Measurements from ENCODE around the gene P2RX6.
"Not testable (repeated sequence)": the region's sequence is repeated elsewhere in the genome, so short reads cannot be mapped to it uniquely, and the experiment has no call there.

Gene P2RX6

DNA sequence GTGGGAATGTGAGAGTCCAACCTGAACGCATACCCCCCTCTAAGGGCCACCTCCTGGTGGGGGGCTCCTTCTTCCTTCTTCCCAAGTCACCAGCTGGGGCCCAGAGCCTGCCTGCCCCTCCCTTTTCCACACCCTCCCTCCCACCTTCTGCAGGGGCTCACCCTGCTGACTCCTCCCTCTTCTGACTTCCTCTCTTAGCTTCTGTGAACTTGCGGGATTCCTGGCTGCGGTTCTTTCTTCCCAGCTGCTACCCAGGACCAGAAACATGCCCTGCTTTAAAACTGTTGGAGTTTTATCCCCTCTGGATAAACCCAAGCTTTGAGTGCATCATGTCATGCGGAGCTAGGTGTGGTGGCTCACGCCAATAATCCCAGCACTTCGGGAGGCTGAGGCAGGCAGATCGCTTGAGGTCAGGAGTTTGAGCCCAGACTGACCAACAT lies 40.9 kb downstream of the P2RX6 start:
- no peak for DNase-seq

DNA sequence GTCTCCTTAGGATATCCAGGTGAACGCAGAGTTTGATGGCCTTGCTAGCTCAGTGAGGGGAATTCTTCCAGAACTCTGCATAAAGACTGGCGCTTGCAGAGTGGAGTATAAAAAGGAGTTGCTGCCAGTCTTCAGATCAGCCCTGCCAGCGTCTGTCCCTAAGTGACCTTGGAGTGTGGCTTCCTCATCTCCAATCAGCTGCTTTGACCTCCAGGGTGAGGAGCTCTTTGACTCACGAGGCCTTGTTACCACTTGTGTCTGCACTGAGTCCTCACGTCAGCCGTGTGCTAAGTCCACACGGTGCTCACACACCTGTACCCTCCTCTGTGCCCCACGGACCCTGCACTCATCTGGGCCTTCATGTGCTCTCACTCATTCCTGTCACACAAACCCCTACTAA lies 45.4 kb downstream of the P2RX6 start:
- not testable (repeated sequence) for DNase-seq

DNA sequence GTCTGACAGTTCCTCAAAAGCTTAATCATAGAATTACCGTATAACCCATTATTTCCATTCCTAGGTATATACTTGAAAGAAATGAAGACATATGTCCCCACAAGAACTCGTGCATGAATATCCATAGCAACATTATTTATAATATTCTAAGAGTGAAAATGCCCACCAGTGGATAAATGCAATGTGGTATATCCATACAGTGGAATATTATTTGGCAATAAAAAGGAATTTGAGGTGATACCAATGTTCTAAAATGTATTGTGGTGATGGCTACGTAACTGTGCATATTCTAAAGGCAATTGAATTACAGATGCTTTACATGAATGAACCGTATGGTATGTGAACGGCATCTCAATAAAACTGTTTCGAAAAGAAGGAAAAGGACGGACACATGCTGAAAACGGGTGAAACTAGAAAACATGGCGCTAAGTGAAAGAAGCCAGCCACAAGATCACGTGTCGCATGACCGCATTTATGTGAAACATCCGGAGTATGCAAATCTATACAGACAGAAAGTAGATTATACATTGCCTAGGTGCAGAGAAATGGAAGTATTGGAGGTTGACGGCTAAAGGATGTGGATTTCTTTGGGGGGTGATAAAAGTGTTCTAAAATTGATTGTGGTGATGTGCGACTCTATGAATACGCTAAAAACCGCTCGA lies 46.8 kb downstream of the P2RX6 start:
- not testable (repeated sequence) for DNase-seq

DNA sequence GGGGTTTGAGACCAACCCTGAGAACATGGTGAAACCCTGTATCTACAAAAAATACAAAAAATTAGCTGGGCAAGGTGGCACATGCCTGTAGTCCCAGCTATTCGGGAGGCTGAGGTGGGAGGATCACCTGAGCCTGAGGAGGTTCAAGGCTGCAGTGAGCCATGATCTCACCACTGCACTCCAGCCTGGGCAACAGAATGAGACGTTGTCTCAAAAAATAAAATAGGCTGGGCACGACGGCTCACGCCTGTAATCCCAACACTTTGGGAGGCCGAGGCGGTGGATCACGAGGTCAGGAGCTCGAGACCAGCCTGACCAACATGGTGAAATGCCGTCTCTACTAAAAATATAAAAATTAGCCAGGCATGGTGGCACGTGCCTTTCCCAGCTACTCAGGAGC lies 49.5 kb downstream of the P2RX6 start:
- DNase-seq = not testable (repeated sequence)

DNA sequence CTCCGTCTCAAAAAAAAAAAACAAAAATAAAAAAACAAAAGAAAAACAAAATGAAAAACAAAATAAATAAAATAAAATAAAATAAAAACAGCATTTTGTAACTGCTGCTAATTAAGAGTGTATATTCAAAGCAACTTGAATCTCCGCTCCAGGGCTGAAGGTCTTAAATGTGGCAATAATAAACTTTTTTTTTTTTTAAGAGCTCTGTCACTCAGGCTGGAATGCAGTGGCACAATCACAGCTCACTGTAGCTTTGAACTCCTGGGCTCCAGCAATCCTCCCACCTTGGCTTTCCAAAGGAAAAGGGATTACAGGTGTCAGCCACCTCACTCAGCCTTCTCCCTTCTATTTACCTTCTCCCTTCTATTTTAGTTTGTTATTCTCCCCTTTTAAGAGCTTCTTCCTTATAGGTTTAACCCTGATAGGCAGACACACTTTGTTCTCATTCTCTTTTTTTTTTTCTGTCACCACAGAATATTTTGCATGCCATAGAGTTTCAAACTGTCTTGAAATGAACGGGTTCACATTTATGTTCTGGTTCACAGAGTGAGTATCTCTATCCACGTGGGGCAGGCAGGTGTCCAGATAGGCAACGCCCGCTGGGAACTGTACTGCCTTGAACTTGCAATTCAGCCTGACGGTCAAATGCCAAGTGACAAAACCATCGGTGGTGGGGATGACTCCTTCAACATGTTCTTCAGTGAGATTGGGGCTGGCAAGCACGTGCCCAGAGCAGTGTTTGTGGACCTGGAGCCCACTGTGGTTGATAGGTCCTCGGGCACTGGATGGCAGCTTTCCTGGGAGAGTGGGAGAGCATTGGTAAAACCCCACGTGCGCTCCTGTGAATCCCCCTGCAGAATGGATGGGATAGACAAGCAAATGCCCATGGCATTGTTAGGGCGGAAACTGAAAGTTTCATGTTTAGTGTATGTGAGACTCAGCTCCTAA lies 50.2 kb downstream of the P2RX6 start:
- DNase-seq = no peak

DNA sequence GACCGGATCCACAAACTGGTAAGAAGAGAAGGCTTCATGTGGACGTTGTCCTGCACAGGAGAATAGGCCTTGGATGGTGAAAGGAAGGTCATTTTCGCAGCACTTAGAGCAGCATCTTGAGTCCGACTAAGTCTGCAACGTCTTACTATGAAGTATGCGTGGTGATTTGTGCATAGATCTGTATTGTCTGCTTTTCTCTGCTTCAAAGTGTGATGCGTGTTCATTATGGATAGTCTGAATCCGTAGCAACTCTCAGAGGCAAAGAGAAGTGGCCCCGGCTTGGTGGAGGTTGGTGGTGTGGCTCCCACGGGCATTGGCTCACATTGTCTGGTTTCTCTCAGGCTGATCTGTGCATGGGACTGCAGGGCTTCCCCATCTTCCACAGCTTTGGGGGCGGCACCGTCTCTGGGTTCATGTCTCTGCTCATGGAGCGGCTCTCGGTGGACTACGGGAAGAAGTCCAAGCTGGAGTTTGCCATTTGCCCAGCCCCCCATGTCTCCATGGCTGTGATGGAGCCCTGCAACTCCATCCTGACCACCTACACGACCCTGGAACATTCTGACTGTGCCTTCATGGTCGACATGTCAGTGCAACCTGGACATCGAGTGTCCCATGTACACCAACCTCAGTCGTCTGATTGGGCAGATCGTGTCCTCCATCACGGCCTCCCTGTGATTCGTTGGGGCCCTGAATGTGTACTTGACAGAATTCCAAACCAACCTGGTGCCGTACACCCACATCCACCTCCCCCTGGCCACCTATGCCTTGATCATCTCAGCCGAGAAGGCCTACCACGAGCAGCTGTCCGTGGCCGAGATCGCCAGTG lies 52.3 kb downstream of the P2RX6 start:
- no peak for DNase-seq

DNA sequence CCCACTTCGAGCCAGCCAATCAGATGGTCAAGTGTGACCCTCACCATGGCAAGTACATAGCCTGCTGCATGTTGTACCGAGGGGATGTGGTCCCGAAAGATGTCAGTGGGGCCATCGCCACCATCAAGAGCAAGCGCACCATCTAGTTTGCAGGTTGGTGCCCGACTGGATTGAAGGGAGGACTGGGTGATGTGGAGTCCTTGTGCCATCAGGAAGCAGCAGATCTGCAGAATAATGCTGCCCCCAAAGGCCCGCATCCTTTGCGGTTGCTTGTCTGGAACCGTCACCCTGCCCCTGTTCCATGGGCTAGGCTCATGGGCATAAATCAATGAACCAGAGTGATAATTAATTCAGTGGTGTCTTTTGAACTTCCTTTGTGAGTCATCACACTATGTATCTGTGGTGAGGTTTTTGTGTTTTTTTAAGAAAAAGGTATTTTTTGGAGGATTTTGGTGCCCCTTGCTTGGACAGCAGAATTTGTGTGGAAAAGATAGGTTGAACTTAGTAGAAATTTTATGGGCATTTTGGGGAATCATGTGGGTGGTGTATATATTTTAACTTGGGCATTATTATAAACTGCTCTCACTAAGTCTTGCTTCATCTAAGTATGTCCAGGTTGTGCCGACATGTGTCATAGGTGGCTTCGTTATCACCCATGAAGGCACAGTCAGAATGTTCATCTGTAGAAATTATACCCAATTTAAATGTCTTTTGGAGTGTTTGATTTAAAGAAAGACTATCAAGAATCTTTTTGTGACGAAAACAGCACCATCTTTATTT lies 53.1 kb downstream of the P2RX6 start:
- DNase-seq = no peak

DNA sequence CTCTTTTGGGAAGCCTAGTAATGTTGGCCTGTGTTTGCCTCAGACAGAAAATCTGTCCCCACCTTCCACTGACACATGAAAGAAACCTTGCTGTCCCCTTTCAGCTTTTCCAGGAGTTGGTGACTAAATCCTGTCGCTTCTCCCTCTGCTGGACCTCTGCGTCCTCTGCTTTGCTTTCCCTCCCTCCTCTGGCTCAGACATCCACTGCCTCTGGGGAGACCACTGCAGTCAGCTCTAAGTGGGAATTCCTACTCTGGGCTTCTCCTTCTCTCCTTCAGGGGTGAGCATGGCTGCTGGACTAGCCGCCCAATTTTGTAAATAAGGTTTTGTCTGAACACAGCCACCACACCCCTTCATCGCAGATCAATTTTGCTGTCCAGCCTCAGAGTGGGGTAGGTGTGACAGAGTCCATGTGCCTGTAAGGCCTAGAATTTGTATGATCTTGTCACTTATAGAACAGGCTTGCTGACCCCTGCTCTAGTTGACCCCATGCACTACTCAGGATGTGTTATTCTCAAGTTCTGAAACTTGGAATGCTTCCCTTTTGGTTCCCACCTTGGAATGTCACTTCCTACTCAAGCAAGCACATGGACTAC lies 53.8 kb downstream of the P2RX6 start:
- no peak for DNase-seq

DNA sequence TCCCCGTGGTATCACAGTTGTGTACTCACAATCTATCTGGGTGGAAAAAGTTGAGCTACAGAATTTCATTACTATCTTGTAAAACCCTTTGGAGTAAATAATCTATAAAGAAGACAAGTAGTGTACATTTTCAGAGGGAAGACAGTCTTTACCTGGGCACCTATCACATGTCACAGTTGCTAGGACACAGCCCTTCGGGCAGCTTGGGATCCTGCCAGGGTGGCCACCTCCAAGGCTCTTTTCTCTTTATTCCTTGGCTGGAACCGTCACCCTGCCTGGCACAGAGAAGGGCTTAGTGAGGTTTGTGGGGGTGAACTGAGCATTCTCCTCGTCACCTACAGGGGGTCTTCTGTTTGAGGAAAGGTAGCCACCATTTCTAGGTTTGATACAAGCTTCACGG lies 54.4 kb downstream of the P2RX6 start:
- DNase-seq = no peak

DNA sequence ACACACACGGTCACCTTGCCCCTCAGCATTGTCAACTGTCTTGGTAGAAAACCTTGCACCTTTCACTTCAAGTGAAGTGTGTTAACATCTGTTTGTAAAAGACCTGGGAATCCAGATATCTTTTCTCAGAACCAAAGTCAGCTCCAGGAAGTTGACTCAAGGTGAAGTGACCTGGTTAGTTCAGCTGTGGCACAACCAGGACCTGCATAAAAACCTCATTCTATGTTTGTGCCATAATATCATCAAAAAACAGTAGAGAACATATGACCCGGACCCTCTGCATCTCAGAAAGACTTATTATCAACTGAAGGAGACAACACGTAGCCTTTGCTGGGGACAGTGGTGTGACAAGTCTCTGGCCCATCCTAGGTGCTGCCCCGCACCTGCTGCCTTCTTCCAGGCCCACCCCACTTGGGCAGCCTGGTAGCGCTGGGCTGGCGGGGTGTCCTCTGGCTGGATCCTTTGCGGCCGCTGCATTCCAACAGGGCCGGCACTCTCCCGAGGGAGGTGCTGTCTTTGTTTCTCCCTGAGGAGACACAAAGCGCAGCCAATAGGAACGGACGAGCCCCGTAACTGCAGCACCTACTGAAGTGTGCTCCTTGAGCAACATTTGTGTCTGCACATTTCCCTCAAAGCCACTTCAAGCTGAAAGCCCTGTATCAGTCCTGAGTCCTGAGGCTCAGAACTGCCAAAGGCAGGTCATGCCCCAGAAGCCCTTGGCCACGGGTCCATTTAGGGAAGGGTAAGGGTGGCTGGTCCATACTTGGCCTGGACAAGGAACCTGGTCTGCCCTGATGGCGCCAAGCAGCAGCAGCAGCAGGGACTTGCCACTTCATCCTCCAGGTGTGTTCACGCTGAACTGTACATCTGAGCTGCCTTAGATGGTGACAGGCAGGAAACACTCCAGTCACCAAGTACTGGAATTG lies 56.0 kb downstream of the P2RX6 start:
- no peak for DNase-seq

DNA sequence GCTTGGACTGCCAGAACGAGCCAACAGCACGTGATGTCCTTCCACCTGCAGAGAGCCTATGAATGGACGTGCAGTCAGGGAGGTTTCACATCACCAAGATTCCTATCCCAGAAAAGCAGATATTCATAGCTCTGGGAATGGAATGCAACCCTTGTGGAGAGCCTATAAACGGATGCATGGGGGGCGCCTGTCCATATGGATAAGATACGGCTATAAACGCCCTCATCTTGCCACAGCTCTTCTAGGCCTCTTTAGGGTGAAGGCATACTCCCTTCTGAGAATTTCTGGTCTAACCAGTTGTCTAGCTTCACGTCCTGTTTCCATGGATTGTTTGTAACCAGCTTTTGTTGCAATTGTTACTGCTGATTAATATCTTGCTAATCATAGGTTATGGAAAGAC lies 56.8 kb downstream of the P2RX6 start:
- not testable (repeated sequence) for DNase-seq

DNA sequence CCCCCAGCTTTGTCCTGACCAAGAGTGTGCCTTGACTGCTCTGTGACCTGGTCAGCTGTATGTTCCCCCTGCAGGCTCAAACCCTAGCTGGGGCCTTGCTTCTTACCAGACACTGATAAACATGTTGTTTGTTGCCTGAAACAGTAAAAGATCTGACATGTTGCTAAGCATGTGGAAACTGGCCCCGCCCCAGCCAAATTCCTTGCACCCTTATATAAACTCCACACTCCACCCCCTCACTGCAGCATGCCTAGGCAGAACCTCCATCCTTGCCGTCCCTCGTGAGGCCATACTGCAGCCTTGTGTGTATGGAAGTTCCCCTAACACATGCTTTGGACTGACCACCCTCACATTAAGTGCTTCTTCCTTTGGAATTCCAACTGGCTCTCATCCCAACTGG lies 58.1 kb downstream of the P2RX6 start:
- no peak for DNase-seq

DNA sequence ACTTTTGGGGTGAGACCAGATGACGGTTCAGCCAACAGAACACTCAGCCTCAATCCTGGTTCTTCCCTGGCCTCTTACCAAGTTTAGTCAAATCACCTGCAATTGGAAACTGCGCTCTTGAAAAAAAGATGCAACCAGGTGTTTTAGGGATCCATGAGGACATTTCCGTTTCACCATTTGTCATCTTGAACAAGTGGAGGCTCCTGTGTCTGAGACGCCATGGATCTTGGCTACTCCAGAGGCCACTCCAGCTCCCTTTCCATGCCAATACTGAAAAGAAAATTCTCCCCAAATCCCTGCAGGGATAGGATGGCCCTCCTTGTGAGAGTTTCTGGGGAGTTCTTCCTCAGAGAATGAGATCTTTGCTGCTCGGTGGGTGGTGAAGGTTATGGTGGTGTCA lies 58.5 kb downstream of the P2RX6 start:
- no peak for DNase-seq

DNA sequence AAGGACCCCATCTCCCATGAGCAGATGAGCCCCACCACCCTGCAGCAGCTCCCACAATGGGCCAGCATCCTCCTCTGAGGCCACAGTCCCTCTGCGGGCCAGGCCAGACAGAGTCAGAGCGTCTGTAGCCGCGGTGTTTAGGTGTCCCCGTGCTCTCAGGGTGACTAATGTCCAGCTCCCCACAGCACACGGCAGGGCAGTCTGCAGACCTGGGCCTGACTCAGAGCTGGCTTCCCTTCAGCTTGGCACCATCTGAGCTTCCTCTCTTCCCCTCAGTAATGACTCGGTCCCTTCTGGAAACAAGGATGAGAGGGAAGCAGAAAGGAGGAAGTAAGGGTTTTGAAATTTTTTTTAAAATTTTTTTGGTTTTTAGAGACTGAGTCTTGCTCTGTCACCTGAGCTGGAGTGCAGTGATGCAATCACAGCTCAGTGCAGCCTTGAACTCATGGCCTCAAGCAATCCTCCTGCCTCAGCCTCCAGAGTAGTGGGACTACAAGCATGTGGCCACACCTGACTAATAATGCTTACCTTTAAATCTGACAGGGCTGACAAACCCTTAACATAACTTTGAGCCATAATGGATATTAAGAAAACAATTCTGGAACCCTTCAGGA lies 59.2 kb downstream of the P2RX6 start:
- DNase-seq = no peak

DNA sequence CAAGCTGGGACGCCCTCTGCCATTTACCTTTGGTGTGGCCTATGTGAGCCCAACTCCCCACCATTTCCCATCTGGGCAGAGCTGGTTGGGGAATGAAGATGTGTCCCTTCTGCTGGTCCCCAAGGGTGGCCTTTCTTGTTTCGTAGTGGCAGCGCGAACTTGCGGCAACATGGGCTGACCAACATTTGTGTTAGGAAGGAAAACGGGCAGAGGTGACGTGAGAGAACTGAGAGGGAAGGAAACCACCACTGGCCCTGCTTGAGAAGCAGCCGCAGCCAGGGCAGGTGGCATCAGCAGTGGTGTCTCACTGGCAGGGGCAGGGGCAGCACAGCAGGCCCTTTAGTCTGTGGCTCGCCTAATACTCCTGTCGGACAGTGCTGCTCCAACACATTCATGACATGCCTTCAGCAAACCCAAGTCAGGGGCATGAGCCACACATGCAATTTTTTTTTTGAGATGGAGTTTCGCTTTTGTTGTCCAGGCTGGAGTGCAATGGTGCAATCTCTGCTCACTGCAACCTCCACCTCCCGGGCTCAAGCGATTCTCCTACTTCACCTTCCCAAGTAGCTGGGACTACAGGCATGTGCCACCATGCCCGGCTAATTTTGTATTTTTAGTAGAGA lies 60.7 kb downstream of the P2RX6 start:
- DNase-seq = no peak

DNA sequence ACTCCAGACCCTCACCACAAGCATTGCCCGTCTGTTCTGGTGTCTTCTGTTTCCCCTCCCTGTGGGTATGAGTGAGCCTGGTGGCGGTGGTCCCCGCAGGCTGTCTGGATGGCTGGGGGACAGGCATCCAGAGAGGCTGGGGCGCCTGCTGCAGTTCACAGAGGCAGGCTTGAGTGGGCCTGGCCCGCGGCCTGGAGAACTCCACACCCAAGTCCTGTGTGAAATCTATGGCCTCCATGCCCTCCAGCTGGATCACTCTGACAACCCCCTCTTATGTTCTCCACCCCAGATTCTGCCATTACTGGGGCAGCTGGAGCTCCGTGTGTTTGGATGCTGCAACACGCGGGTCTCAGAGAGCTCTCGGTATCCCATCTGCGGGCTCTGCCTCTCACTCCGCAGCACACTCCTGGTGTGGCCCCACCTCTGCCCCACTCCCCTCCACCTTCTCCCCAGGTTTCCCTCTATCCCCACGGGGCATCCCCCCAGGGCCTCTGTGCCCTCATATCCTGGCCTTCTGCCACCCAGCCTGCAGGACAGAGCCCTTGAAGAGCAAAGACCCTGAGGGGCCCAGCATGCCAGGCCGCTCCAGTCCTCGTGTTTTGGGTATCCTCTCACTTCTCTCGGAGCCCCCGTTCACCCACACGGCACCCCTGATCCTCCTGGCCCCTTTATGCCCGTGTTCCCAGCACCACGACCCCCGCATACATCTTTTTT lies 62.1 kb downstream of the P2RX6 start:
- DNase-seq = no peak

Measured in T-helper 9 cell (primary cell).